ENCODE measurements around the gene TJP1.

TJP1 gene

GRCh38 chr15:29813009-29813408 lies 9.3 kb downstream of the TJP1 start:
- no peak overlapping the region for H3K4me3 ChIP-seq (ENCODE audit: low read length)
- DNase-seq (ENCODE audit: low read depth) = no peak
- TF ChIP-seq, protein P1, sequence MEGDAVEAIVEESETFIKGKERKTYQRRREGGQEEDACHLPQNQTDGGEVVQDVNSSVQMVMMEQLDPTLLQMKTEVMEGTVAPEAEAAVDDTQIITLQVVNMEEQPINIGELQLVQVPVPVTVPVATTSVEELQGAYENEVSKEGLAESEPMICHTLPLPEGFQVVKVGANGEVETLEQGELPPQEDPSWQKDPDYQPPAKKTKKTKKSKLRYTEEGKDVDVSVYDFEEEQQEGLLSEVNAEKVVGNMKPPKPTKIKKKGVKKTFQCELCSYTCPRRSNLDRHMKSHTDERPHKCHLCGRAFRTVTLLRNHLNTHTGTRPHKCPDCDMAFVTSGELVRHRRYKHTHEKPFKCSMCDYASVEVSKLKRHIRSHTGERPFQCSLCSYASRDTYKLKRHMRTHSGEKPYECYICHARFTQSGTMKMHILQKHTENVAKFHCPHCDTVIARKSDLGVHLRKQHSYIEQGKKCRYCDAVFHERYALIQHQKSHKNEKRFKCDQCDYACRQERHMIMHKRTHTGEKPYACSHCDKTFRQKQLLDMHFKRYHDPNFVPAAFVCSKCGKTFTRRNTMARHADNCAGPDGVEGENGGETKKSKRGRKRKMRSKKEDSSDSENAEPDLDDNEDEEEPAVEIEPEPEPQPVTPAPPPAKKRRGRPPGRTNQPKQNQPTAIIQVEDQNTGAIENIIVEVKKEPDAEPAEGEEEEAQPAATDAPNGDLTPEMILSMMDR (conservative IDR thresholded peaks at IDR 0.05; ENCODE audit: low read depth, low read length) = no peak

- TF ChIP-seq, protein P1 (conservative IDR thresholded peaks at IDR 0.05; ENCODE audit: low read depth, low read length) = no peak
- no peak overlapping the region for H3K4me3 ChIP-seq (ENCODE audit: low read length)
- no peak for DNase-seq (ENCODE audit: low read depth)
Measured at GRCh38 chr15:29812384-29812694, 9.9 kb downstream of the TJP1 start.

GRCh38 chr15:29811691-29812383 lies 10.4 kb downstream of the TJP1 start:
- TF ChIP-seq, protein P1 (conservative IDR thresholded peaks at IDR 0.05; ENCODE audit: low read depth, low read length) = no peak
- no peak overlapping the region for H3K4me3 ChIP-seq (ENCODE audit: low read length)
- DNase-seq (ENCODE audit: low read depth) = no peak

- no peak for DNase-seq (ENCODE audit: low read depth)
- H3K4me3 ChIP-seq (ENCODE audit: low read length) = no peak overlapping the region
- TF ChIP-seq, protein P1 (conservative IDR thresholded peaks at IDR 0.05; ENCODE audit: low read depth, low read length) = no peak
Measured at GRCh38 chr15:29805708-29806104, 16.6 kb downstream of the TJP1 start.

DNA sequence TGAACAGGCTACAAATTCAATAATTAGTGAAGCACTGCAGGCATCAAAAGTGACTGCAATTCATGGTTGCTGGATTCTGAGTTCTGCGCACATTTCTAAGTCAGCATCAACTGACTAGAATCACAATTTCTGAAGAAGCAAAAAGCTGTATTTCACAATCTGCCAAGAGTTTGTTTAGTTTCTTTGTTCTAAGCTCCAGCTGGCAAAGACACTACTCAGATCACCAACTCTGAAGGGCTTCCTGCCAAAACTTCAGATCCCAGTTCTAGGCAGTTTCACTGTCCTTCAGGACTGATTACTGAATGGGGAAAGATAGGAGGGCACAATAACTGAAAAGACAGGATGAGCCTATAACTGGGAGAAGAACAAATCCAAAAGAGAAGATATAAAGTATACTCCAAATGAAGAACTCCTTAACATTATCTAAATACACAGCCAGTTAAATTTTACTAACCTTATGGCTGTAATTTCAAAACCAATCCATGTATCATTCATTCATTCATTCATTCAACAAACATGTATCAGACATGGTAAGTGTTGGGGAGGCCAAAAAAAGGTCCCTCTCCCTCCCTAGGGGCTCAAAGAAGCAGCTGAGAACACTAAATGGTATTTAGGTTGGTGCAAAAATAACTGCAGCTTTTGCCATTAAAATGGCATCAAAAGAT lies 17.1 kb downstream of the TJP1 start:
- peak; percentile 46 for DNase-seq (ENCODE audit: low read depth)
- TF ChIP-seq, protein P1 (conservative IDR thresholded peaks at IDR 0.05; ENCODE audit: low read depth, low read length) = no peak
- no peak overlapping the region for H3K4me3 ChIP-seq (ENCODE audit: low read length)

GRCh38 chr15:29802411-29802810 lies 19.9 kb downstream of the TJP1 start:
- TF ChIP-seq, protein P1 (conservative IDR thresholded peaks at IDR 0.05; ENCODE audit: low read depth, low read length) = no peak
- no peak for DNase-seq (ENCODE audit: low read depth)
- no peak overlapping the region for H3K4me3 ChIP-seq (ENCODE audit: low read length)

Measured in retinal pigment epithelial cell (primary cell).